IMR-90 (cell line): Measurements from ENCODE around the gene CDK8. TPM values are rescaled to one million over a fixed set of nuclear protein-coding genes. Genes with fewer than 3 reads are reported as not detected.

Experiments
- ATAC-seq: fragments of 200-7000 bp; cut with Tn5 transposase; 2 replicates; pipeline ENCODE4 v1.9.1; 2020; ENCODE audit warnings: low read depth, mild to moderate bottlenecking, moderate library complexity
- BruUV-seq: library from RNA; stranded (reverse); fragments of 400-500 nt; replicated peaks from 2 replicates; lab custom pipeline; 2021; lab: Mats Ljungman, UMichigan
- CTCF ChIA-PET: fragments of 300-600 bp; formaldehyde crosslinking; extraction: SDS; loops from one replicate; lab custom pipeline; 2021; ENCODE audit warnings: antibody characterized with exemption; lab: Yijun Ruan, JAX
- POLR2A ChIA-PET: fragments of 300-600 bp; sonication (Branson Sonifier 250); formaldehyde crosslinking; loops from one replicate; lab custom pipeline; 2022; ENCODE audit warnings: antibody characterized with exemption; ENCODE audit not compliant: unreplicated experiment; lab: Charles Lee
- DNase-seq: peaks from one replicate; pipeline ENCODE4 v3.0.0; 2013
- H2AFZ ChIP-seq: replicated peaks from 2 replicates; pipeline ENCODE3; 2013; ENCODE audit warnings: low read length, mild to moderate bottlenecking; ENCODE audit not compliant: poor library complexity
- H2AK5ac ChIP-seq: 2 replicates; pipeline ENCODE4 v1.6.1; 2013; ENCODE audit warnings: low read depth, low read length, inconsistent platforms
- H2AK9ac ChIP-seq: replicated peaks from 2 replicates; pipeline ENCODE3; 2013; ENCODE audit warnings: mild to moderate bottlenecking, low read depth, low read length, moderate library complexity; ENCODE audit not compliant: poor library complexity
- H2BK120ac ChIP-seq: 2 replicates; pipeline ENCODE4 v1.6.1; 2013; ENCODE audit warnings: low read depth, low read length, inconsistent platforms
- H2BK15ac ChIP-seq: 3 replicates; pipeline ENCODE4 v1.6.1; 2013; ENCODE audit warnings: low read depth, low read length, inconsistent platforms
- H2BK20ac ChIP-seq: 2 replicates; pipeline ENCODE4 v1.6.1; 2013; ENCODE audit warnings: low read depth, mild to moderate bottlenecking, inconsistent platforms, low read length, moderate library complexity
- H2BK5ac ChIP-seq: 2 replicates; pipeline ENCODE4 v1.6.1; 2013; ENCODE audit warnings: mild to moderate bottlenecking, low read depth, low read length, inconsistent platforms; ENCODE audit not compliant: poor library complexity, severe bottlenecking
- H3K14ac ChIP-seq: replicated peaks from 2 replicates; pipeline ENCODE4 v1.6.1; 2013; ENCODE audit warnings: low read depth, low read length, inconsistent platforms
- H3K18ac ChIP-seq: 2 replicates; pipeline ENCODE4 v1.6.1; 2013; ENCODE audit warnings: low read depth, low read length, control low read depth
- H3K23ac ChIP-seq: 2 replicates; pipeline ENCODE4 v1.6.1; 2013; ENCODE audit warnings: low read depth, low read length, inconsistent platforms
- H3K27ac ChIP-seq: 2 replicates; pipeline ENCODE4 v1.5.1; 2013; ENCODE audit warnings: mild to moderate bottlenecking, control low read depth, low read length; ENCODE audit not compliant: insufficient read depth
- H3K27me3 ChIP-seq: 2 replicates; pipeline ENCODE4 v1.6.1; 2013; ENCODE audit warnings: low read length; ENCODE audit not compliant: control insufficient read depth, insufficient read depth
- H3K36me3 ChIP-seq: 2 replicates; pipeline ENCODE4 v1.6.1; 2013; ENCODE audit warnings: low read length, mixed read lengths; ENCODE audit not compliant: control insufficient read depth, insufficient read depth
- H3K4ac ChIP-seq: 2 replicates; pipeline ENCODE4 v1.6.1; 2013; ENCODE audit warnings: low read depth, low read length, inconsistent platforms
- H3K4me1 ChIP-seq: 2 replicates; pipeline ENCODE4 v1.6.1; 2013; ENCODE audit warnings: low read length, mixed read lengths; ENCODE audit not compliant: control insufficient read depth, insufficient read depth
- H3K4me2 ChIP-seq: 2 replicates; pipeline ENCODE4 v1.6.1; 2013; ENCODE audit warnings: low read depth, mild to moderate bottlenecking, control low read depth, low read length, moderate library complexity
- H3K4me3 ChIP-seq: 2 replicates; pipeline ENCODE4 v1.5.1; 2013; ENCODE audit warnings: low read depth, mild to moderate bottlenecking, control low read depth, low read length, moderate library complexity; ENCODE audit not compliant: insufficient read depth
- H3K56ac ChIP-seq: 2 replicates; pipeline ENCODE4 v1.6.1; 2013; ENCODE audit warnings: low read length, inconsistent platforms; ENCODE audit not compliant: insufficient read depth; ENCODE audit errors: extremely low read depth
- H3K79me1 ChIP-seq, 2 experiments: 2 replicates each; pipeline ENCODE4 v1.6.1; 2013; ENCODE audit warnings: low read length in 2 of 2, inconsistent platforms in 1 of 2, low read depth in 1 of 2
- H3K9ac ChIP-seq: 2 replicates; pipeline ENCODE4 v1.6.1; 2013; ENCODE audit warnings: low read depth, low read length, control low read depth
- H3K9me1 ChIP-seq: 2 replicates; pipeline ENCODE4 v1.6.1; 2013; ENCODE audit warnings: low read length, inconsistent platforms; ENCODE audit not compliant: insufficient read depth
- H3K9me3 ChIP-seq: 2 replicates; pipeline ENCODE4 v1.6.1; 2013; ENCODE audit warnings: low read length; ENCODE audit not compliant: control insufficient read depth, insufficient read depth
- H4K20me1 ChIP-seq: 2 replicates; pipeline ENCODE4 v1.6.1; 2013; ENCODE audit warnings: low read length, inconsistent platforms; ENCODE audit not compliant: insufficient read depth
- H4K5ac ChIP-seq: 2 replicates; pipeline ENCODE4 v1.6.1; 2013; ENCODE audit warnings: mild to moderate bottlenecking, low read depth, low read length, control low read depth
- H4K8ac ChIP-seq, 2 experiments: 2 replicates each; pipeline ENCODE4 v1.6.1; 2013; ENCODE audit warnings: low read depth in 2 of 2, low read length in 2 of 2, control low read depth in 1 of 2, inconsistent platforms in 1 of 2
- H4K91ac ChIP-seq: 2 replicates; pipeline ENCODE4 v1.6.1; 2013; ENCODE audit warnings: low read depth, low read length, inconsistent platforms; ENCODE audit not compliant: insufficient read depth
- CTCF ChIP-seq: conservative IDR thresholded peaks from 2 replicates; pipeline ENCODE4 v1.5.1; 2012; ENCODE audit warnings: mild to moderate bottlenecking, low read depth, low read length, improper control_type of control experiment
- WGBS, 2 experiments: methylation state at CpG; one replicate each; pipeline versions ENCODE4 v1.1.5 to v1.1.7; 2013; ENCODE audit warnings: missing lambda C conversion rate in 2 of 2; ENCODE audit not compliant: insufficient read length in 1 of 2; ENCODE audit errors: extremely low coverage in 2 of 2; 5-methylcytosine and 5-hydroxymethylcytosine counted together
- dilution Hi-C: fragments of 300-500 bp; cut with HindIII; formaldehyde crosslinking; loops from one replicate; pipeline ENCODE4 v1.14.3; 2018; ENCODE audit warnings: low sequenced_read_pairs; ENCODE audit not compliant: unreplicated experiment
- in situ Hi-C: fragments of 300-500 bp; cut with MboI; formaldehyde crosslinking; loops from 3 replicates; pipeline ENCODE4 v1.14.3; 2019; ENCODE audit warnings: low sequenced_read_pairs, inconsistent platforms, mixed read lengths
- intact Hi-C: fragments of 100-400 bp; cut with micrococcal nuclease; formaldehyde crosslinking; loops from 2 replicates; pipeline ENCODE4 v1.10.0; 2022
- polyA plus RNA-seq, 3 experiments: library from polyadenylated mRNA; depleted of rRNA; stranded (reverse); fragments of >200 nt; gene quantifications; 2 replicates each; pipeline ENCODE4 v1.2.3, GENCODE V29; 2012; ENCODE audit warnings: low replicate concordance in 1 of 3
- total RNA-seq: library from RNA; depleted of rRNA; stranded (reverse); fragments of >200 nt; gene quantifications from 2 replicates; pipeline ENCODE4 v1.2.3, GENCODE V29; 2012

Gene CDK8
- total and polyA plus RNA-seq, 2 of the 4 experiments (the other 2 are of a cell fraction) = 15.4 to 19.0 TPM

GRCh38 chr13:26262156-26262555, 8.2 kb downstream of the CDK8 start:
- no peak overlapping the region for H2AFZ ChIP-seq
- no peak for DNase-seq
- no peak overlapping the region for H3K18ac ChIP-seq
- no peak overlapping the region for H2AK9ac ChIP-seq
- H3K4ac ChIP-seq = no peak overlapping the region
- no peaks in the 10 kb centered on the region for H3K36me3 ChIP-seq
- H3K27ac ChIP-seq = no peak overlapping the region
- H4K91ac ChIP-seq = no peak overlapping the region
- dilution Hi-C loops = no loop called here
- H3K27me3 ChIP-seq = no peaks in the 10 kb centered on the region
- no peak overlapping the region for H4K8ac ChIP-seq
- no peak overlapping the region for H3K14ac ChIP-seq
- H3K4me2 ChIP-seq = no peak overlapping the region
- no peak overlapping the region for H4K5ac ChIP-seq
- H3K9ac ChIP-seq = no peak overlapping the region
- H2BK15ac ChIP-seq = no peak overlapping the region
- in situ Hi-C loops = no loop called here
- no peak overlapping the region for H2BK5ac ChIP-seq
- ATAC-seq = no peak
- H3K79me1 ChIP-seq = peaks cover 11 to 63% of the 10 kb centered on the region in 2 experiments
- no peak overlapping the region for H3K56ac ChIP-seq
- H2BK120ac ChIP-seq = no peak overlapping the region
- no peaks in the 10 kb centered on the region for H3K9me3 ChIP-seq
- TF ChIP-seq CTCF = no peak
- no peak overlapping the region for H3K4me3 ChIP-seq
- H3K9me1 ChIP-seq = no peaks in the 10 kb centered on the region; the same call in none of the 2 replicates
- no TSS peak for BruUV-seq
- no peak overlapping the region for H3K23ac ChIP-seq
- CTCF ChIA-PET = no interaction called here
- intact Hi-C loops = loop anchor here (10.0 kb wide), 1 partner anchor 83 kb away; no protein-coding TSS in a partner anchor
- POLR2A ChIA-PET = no interaction called here
- H3K4me1 ChIP-seq = no peaks in the 10 kb centered on the region
- H4K20me1 ChIP-seq = peaks cover 48% of the 10 kb centered on the region
- H2AK5ac ChIP-seq = no peak overlapping the region
- WGBS, 2 experiments = 100% methylated on average over 1 of the region's 2 CpGs; no CpG with 5 or more reads in 1 of the 2 experiments
- no peak overlapping the region for H2BK20ac ChIP-seq
